BE2C (cell line): ENCODE measurements around the gene PCSK6.

Experiments
- DNase-seq: peaks from one replicate; pipeline ENCODE4 v3.0.0-alpha.2; 2020
- H3K27me3 ChIP-seq: fragments of 250-450 bp; sonication (Bioruptor Pico); 2 replicates; pipeline ENCODE4 v1.5.1; 2020; ENCODE audit warnings: mild to moderate bottlenecking
- H3K36me3 ChIP-seq: fragments of 250-450 bp; sonication (Bioruptor Pico); 2 replicates; pipeline ENCODE4 v1.5.1; 2020; ENCODE audit warnings: mild to moderate bottlenecking
- H3K4me1 ChIP-seq: fragments of 250-450 bp; sonication (Bioruptor Pico); 2 replicates; pipeline ENCODE4 v1.5.1; 2020
- H3K4me3 ChIP-seq: 2 replicates; pipeline ENCODE4 v1.5.1; 2011; ENCODE audit warnings: low read depth, low read length
- H3K9me3 ChIP-seq: fragments of 250-450 bp; sonication (Bioruptor Pico); 2 replicates; pipeline ENCODE4 v1.5.1; 2020
- TF ChIP-seq, protein P1 (sequence below): IDR thresholded peaks from 2 replicates; pipeline ENCODE4 v1.5.1; 2012; ENCODE audit warnings: mild to moderate bottlenecking, low read depth, low read length

The PCSK6 gene

GRCh38 chr15:101531170-101531569, 41.7 kb upstream of the PCSK6 start:
- Histone ChIP-seq H3K36me3 (no peaks in the 10 kb centered on the region), H3K9me3 (no peaks in the 10 kb centered on the region), H3K4me1 (no peaks in the 10 kb centered on the region), H3K4me3 (no peak overlapping the region), H3K27me3 (no peaks in the 10 kb centered on the region)
- TF ChIP-seq, protein P1, sequence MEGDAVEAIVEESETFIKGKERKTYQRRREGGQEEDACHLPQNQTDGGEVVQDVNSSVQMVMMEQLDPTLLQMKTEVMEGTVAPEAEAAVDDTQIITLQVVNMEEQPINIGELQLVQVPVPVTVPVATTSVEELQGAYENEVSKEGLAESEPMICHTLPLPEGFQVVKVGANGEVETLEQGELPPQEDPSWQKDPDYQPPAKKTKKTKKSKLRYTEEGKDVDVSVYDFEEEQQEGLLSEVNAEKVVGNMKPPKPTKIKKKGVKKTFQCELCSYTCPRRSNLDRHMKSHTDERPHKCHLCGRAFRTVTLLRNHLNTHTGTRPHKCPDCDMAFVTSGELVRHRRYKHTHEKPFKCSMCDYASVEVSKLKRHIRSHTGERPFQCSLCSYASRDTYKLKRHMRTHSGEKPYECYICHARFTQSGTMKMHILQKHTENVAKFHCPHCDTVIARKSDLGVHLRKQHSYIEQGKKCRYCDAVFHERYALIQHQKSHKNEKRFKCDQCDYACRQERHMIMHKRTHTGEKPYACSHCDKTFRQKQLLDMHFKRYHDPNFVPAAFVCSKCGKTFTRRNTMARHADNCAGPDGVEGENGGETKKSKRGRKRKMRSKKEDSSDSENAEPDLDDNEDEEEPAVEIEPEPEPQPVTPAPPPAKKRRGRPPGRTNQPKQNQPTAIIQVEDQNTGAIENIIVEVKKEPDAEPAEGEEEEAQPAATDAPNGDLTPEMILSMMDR: no peak
- DNase-seq: no peak

- Histone ChIP-seq H3K27me3 (no peaks in the 10 kb centered on the region), H3K9me3 (no peaks in the 10 kb centered on the region), H3K4me1 (no peaks in the 10 kb centered on the region), H3K36me3 (no peaks in the 10 kb centered on the region), H3K4me3 (no peak overlapping the region)
- no peak for DNase-seq
- TF ChIP-seq, protein P1: no peak
Observed at GRCh38 chr15:101530224-101530958, 40.9 kb upstream of the PCSK6 start.

GRCh38 chr15:101528917-101529299, 39.4 kb upstream of the PCSK6 start:
- no peaks in the 10 kb centered on the region for H3K36me3 ChIP-seq
- no peaks in the 10 kb centered on the region for H3K4me1 ChIP-seq
- H3K4me3 ChIP-seq: no peak overlapping the region
- no peaks in the 10 kb centered on the region for H3K9me3 ChIP-seq
- TF ChIP-seq, protein P1: no peak
- no peaks in the 10 kb centered on the region for H3K27me3 ChIP-seq
- no peak for DNase-seq

DNA sequence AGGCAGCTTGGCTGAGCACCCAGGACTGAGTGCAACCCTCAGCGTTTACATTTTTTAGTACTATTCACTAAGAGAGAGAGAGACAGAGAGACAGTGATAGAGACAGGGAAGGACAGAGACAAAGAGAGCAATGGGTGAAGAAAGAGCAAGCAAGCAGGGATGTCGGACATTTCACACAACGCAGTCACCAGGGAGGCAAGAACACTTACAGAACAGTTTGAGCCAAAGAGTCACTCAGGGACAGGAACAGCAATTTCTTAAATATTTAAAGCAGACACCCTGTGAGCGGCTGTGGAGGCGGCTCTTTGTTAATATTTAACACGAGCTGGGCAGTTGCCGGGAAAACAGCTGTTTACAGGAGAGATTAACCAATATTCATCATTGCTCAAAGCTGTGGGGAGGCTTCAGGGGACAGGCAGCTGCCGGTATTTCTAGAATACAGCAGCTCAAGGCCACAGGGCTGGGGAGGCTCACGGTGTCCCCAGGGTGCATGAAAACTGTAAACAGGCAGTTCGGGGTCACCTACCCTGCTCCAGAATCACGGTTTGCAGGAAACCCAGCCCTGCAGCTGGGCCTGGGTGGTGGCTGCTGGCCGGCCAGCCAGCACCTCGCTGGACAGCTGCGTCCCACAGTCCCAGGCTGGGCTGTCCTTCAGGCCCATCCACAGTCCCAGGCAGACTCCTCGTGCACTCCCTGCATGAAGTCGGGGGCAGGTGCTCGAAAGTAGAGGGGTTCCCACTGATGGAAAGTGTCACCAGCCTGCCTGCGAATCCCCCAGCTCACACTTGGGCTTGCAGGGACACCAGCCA, 38.8 kb upstream of the PCSK6 start:
- no peaks in the 10 kb centered on the region for H3K9me3 ChIP-seq
- no peaks in the 10 kb centered on the region for H3K36me3 ChIP-seq
- TF ChIP-seq, protein P1: no peak
- H3K4me3 ChIP-seq: no peak overlapping the region
- DNase-seq: no peak
- H3K27me3 ChIP-seq: no peaks in the 10 kb centered on the region
- no peaks in the 10 kb centered on the region for H3K4me1 ChIP-seq

GRCh38 chr15:101526890-101527289, 37.4 kb upstream of the PCSK6 start:
- Histone ChIP-seq H3K4me3 (no peak overlapping the region), H3K4me1 (no peaks in the 10 kb centered on the region), H3K9me3 (no peaks in the 10 kb centered on the region), H3K27me3 (no peaks in the 10 kb centered on the region), H3K36me3 (no peaks in the 10 kb centered on the region)
- DNase-seq: no peak
- TF ChIP-seq, protein P1: no peak

DNA sequence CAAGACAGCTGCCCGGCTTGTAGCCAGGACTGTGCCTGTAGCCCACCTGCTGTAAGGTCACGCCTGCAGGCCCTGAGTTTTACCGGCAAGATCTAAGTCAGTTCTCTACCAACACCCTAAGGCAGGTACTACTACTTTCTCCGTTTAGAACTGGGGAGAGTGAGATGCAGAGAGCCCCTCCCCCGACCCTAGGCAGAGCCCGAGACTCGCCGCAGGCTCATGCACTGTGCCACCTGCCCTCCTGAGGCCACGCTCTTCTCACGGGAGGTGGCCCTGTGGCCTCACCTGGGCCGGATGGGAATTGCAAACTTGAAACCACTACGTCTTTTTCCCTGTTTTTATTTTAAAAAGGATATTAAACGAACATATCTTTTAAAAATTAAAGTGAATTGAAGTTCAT, 36.9 kb upstream of the PCSK6 start:
- Histone ChIP-seq H3K9me3 (no peaks in the 10 kb centered on the region), H3K36me3 (no peaks in the 10 kb centered on the region), H3K4me3 (no peak overlapping the region), H3K27me3 (peaks cover 2% of the 10 kb centered on the region; the same call in 1 of the 2 replicates), H3K4me1 (no peaks in the 10 kb centered on the region)
- TF ChIP-seq, protein P1: no peak
- no peak for DNase-seq
